ENCODE measurements around the gene OSGIN1.

DNA sequence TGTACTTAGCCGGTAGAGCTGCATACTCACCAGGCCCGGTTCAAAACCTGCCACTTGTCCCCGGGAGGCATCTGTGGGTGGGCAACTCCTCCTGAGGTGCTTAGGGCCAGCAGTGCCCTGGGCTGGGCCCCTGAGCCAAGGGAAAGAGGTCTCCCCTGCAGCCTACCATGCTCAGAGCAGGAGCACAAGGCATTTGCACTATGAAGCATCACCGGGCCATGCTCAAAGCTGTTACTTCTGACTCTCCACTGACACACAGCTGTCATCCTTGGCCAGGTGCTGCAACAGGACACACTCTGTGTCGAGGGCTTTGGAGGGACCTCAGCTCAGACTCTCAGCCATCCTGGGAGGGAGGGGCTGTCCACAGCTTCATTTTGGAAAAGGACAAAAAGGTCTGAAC, 52.4 kb downstream of the OSGIN1 start:
- TF ChIP-seq, protein P1, sequence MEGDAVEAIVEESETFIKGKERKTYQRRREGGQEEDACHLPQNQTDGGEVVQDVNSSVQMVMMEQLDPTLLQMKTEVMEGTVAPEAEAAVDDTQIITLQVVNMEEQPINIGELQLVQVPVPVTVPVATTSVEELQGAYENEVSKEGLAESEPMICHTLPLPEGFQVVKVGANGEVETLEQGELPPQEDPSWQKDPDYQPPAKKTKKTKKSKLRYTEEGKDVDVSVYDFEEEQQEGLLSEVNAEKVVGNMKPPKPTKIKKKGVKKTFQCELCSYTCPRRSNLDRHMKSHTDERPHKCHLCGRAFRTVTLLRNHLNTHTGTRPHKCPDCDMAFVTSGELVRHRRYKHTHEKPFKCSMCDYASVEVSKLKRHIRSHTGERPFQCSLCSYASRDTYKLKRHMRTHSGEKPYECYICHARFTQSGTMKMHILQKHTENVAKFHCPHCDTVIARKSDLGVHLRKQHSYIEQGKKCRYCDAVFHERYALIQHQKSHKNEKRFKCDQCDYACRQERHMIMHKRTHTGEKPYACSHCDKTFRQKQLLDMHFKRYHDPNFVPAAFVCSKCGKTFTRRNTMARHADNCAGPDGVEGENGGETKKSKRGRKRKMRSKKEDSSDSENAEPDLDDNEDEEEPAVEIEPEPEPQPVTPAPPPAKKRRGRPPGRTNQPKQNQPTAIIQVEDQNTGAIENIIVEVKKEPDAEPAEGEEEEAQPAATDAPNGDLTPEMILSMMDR (IDR thresholded peaks at IDR 0.05; ENCODE audit: control extremely low read depth in 1 of 3, insufficient read depth in 1 of 3, low read depth in 1 of 3, low read length in 3 of 3), result no peak
- TF ChIP-seq EGR1 (IDR thresholded peaks at IDR 0.05; ENCODE audit: borderline replicate concordance, low read depth, low read length), result no peak
- TF ChIP-seq, protein P2, sequence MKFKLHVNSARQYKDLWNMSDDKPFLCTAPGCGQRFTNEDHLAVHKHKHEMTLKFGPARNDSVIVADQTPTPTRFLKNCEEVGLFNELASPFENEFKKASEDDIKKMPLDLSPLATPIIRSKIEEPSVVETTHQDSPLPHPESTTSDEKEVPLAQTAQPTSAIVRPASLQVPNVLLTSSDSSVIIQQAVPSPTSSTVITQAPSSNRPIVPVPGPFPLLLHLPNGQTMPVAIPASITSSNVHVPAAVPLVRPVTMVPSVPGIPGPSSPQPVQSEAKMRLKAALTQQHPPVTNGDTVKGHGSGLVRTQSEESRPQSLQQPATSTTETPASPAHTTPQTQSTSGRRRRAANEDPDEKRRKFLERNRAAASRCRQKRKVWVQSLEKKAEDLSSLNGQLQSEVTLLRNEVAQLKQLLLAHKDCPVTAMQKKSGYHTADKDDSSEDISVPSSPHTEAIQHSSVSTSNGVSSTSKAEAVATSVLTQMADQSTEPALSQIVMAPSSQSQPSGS (IDR thresholded peaks at IDR 0.05; ENCODE audit: low read length), result no peak
- TF ChIP-seq CREB1 (IDR thresholded peaks at IDR 0.05), result no peak
- no peak for TF ChIP-seq EP300 (IDR thresholded peaks at IDR 0.05; ENCODE audit: borderline replicate concordance in 1 of 2, low read depth in 2 of 2, low read length in 2 of 2)
- TF ChIP-seq, protein P3, sequence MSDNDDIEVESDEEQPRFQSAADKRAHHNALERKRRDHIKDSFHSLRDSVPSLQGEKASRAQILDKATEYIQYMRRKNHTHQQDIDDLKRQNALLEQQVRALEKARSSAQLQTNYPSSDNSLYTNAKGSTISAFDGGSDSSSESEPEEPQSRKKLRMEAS (IDR thresholded peaks at IDR 0.05), result no peak
- TF ChIP-seq POLR2A (IDR thresholded peaks at IDR 0.05; ENCODE audit: control extremely low read depth in 1 of 2, low read depth in 2 of 2, low read length in 2 of 2), result no peak

All from H1 (cell line).